Gastroesophageal sphincter (tissue), 4 donors: ENCODE data around the gene TNIP1. TPM values are rescaled to one million over a fixed set of nuclear protein-coding genes. Genes with fewer than 3 reads are reported as not detected.
A peak's percentile ranks its signal among the peaks of the same experiment; 100 is the strongest.

Experiments
- ATAC-seq: fragments of 150-250 bp; one replicate; pipeline ENCODE4 v1.9.1; 2016; ENCODE audit warnings: mild to moderate bottlenecking, moderate library complexity
- H3K27ac ChIP-seq, 4 donors: fragments of 200-600 bp; sonication (generic) in 3 of 4; 1 replicate in 3 of 4; 2 replicates in 1 of 4; pipeline ENCODE4 v1.5.1; 2016 to 2019
- H3K27me3 ChIP-seq: fragments of 200-600 bp; sonication (generic); one replicate; pipeline ENCODE4 v1.5.1; 2019
- H3K36me3 ChIP-seq, 2 donors: fragments of 200-600 bp; sonication (generic); one replicate each; pipeline ENCODE4 v1.5.1; 2019; ENCODE audit warnings: control low read depth in 1 of 2
- H3K4me1 ChIP-seq, 3 donors: fragments of 200-600 bp; sonication (generic); 1 replicate in 2 of 3; 2 replicates in 1 of 3; pipeline ENCODE4 v1.5.1; 2016 to 2019; ENCODE audit warnings: control low read depth in 2 of 3
- H3K4me3 ChIP-seq, 2 donors: fragments of 200-600 bp; sonication (generic); one replicate each; pipeline ENCODE4 v1.5.1; 2019; ENCODE audit warnings: mild to moderate bottlenecking in 1 of 2, moderate library complexity in 1 of 2
- H3K9me3 ChIP-seq, 3 donors: fragments of 200-600 bp; sonication (generic); one replicate each; pipeline ENCODE4 v1.5.1; 2017 to 2019; ENCODE audit warnings: control low read depth in 2 of 3
- CTCF ChIP-seq, 4 experiments: fragments of 200-600 bp in 2 of 4; fragments of 450-650 bp in 2 of 4; sonication (generic) in 1 of 4; IDR thresholded peaks; one replicate each; pipeline ENCODE4 v1.5.1; 2017 to 2019; ENCODE audit warnings: antibody characterized with exemption in 4 of 4, mild to moderate bottlenecking in 2 of 4, moderate library complexity in 2 of 4
- EP300 ChIP-seq: sonication (generic); formaldehyde crosslinking; IDR thresholded peaks from one replicate; pipeline ENCODE4 v1.6.1; 2017; ENCODE audit warnings: antibody characterized with exemption, mild to moderate bottlenecking
- POLR2A ChIP-seq, 2 donors: fragments of 450-650 bp; IDR thresholded peaks; one replicate each; pipeline ENCODE4 v1.6.1; 2017; ENCODE audit warnings: antibody characterized with exemption in 2 of 2, mild to moderate bottlenecking in 2 of 2, moderate library complexity in 1 of 2
- POLR2AphosphoS5 ChIP-seq: sonication (generic); formaldehyde crosslinking; IDR thresholded peaks from one replicate; pipeline ENCODE4 v1.6.1; 2017; ENCODE audit warnings: antibody characterized with exemption
- WGBS, 2 donors: methylation state at CpG; one replicate each; pipeline ENCODE4 v1.1.5; 2018; ENCODE audit warnings: low coverage in 1 of 2; 5-methylcytosine and 5-hydroxymethylcytosine counted together
- total RNA-seq, 4 donors: library from RNA; depleted of rRNA; stranded (reverse); fragments of >200 nt; gene quantifications; one replicate each; pipeline ENCODE4 v1.1.0, GENCODE V29; 2016

Gene TNIP1
- total RNA-seq, 4 donors from 2014 or later: 74.2 to 142 (median 97.9) TPM

GRCh38 chr5:151082282-151082902, 1.6 kb upstream of the TNIP1 start:
- ATAC-seq: no peak
- Histone ChIP-seq H3K36me3 (peaks cover 0 to 17% of the 10 kb centered on the region in 2 donors), H3K9me3 (no peaks in the 10 kb centered on the region), H3K4me1 (peaks cover 0 to 71% (median 26%) of the 10 kb centered on the region in 3 donors), H3K27me3 (no peaks in the 10 kb centered on the region), H3K4me3 (peak overlapping the region in 1 of 2 donors; percentile 82), H3K27ac (peak overlapping the region in 3 of 4 donors; percentile 97 to 99 (median 98))
- TF ChIP-seq CTCF (IDR thresholded peaks at IDR 0.05) (peak in 1 of 4 experiments; percentile 34), POLR2A (IDR thresholded peaks at IDR 0.05) (no peak)
- WGBS, 2 donors: 64 to 74% methylated on average over 6 of the region's 6 CpGs

GRCh38 chr5:151081431-151082281, 822 bp upstream of the TNIP1 start:
- H3K27ac ChIP-seq: peak overlapping the region; percentile 84 to 99 (median 98)
- no peak for ATAC-seq
- H3K4me1 ChIP-seq: peaks cover 0 to 73% (median 22%) of the 10 kb centered on the region in 3 donors
- peak overlapping the region; percentile 70 to 82 for H3K4me3 ChIP-seq
- no peaks in the 10 kb centered on the region for H3K9me3 ChIP-seq
- no peaks in the 10 kb centered on the region for H3K27me3 ChIP-seq
- TF ChIP-seq EP300: no peak
- WGBS, 2 donors: 10 to 18% methylated on average over 13 to 15 of the region's 15 CpGs
- H3K36me3 ChIP-seq: peaks cover 0 to 19% of the 10 kb centered on the region in 2 donors

DNA sequence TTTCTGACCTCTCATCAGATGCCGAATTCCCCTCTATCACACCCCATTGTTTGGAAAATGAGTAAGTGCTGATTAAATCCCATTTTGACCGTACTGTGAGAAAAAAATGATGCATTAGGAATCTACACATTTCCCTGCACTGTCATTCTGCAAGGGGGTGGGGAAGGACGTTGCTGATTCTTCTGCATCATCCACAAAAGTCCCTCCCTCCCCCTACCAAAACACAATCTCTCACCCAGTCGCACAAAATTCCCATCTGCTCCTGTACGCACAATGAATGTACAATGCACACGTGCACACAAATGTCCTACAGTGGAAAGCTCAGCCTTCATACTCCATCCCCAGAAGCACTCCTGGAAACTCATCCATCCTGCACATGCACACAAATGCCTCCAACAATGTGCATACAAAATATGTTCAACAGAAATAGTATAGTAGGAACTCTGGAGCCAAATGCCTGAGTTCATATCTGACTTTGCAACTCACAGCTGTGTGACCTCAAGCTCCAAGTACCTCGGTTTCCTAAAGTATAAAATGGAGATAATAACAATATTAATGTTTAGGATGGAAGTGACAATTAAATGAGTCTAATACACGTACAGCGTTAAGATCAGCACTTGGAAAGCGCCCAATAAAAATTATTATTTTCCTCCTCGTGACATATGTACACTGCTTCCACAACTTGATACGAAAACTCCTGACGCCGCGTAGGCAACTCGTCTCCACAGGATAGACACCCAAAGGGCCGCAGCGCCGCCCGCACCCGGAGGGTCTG, 809 bp downstream of the TNIP1 start:
- H3K27ac ChIP-seq: peak overlapping the region; percentile 84 to 99 (median 98)
- ATAC-seq: no peak
- peaks cover 0 to 68% (median 13%) of the 10 kb centered on the region in 3 donors for H3K4me1 ChIP-seq
- H3K36me3 ChIP-seq: peaks cover 0 to 19% of the 10 kb centered on the region in 2 donors
- H3K27me3 ChIP-seq: no peaks in the 10 kb centered on the region
- H3K9me3 ChIP-seq: no peaks in the 10 kb centered on the region
- H3K4me3 ChIP-seq: peak overlapping the region; percentile 70 to 82
- 2 to 7% methylated on average over 11 to 12 of the region's 21 CpGs for WGBS, 2 donors
- TF ChIP-seq POLR2A (IDR thresholded peaks at IDR 0.05) (no peak), EP300 (no peak), POLR2AphosphoS5 (no peak), CTCF (IDR thresholded peaks at IDR 0.05) (no peak)

- H3K4me1 ChIP-seq: peaks cover 0 to 65% (median 13%) of the 10 kb centered on the region in 3 donors
- no peak overlapping the region for H3K27ac ChIP-seq
- WGBS, 2 donors: 80 to 87% methylated on average over 6 of the region's 16 CpGs
- H3K27me3 ChIP-seq: no peaks in the 10 kb centered on the region
- peaks cover 0 to 19% of the 10 kb centered on the region in 2 donors for H3K36me3 ChIP-seq
- no peaks in the 10 kb centered on the region for H3K9me3 ChIP-seq
- ATAC-seq: no peak
- TF ChIP-seq POLR2A (IDR thresholded peaks at IDR 0.05): no peak
- TF ChIP-seq POLR2AphosphoS5: no peak
- TF ChIP-seq EP300: no peak
- TF ChIP-seq CTCF (IDR thresholded peaks at IDR 0.05): no peak
- no peak overlapping the region for H3K4me3 ChIP-seq
These were observed 2.2 kb downstream of the TNIP1 start for GRCh38 chr5:151078490-151079262.
